ENCODE measurements around the gene AIFM2.
"Not testable (repeated sequence)": the region's sequence is repeated elsewhere in the genome, so short reads cannot be mapped to it uniquely, and the experiment has no call there.

Gene AIFM2

GRCh38 chr10:70145666-70146488 lies 13.3 kb upstream of the AIFM2 start:
- DNase-seq (ENCODE audit: low spot score), result peak; percentile 60

GRCh38 chr10:70145166-70145665 lies 12.6 kb upstream of the AIFM2 start:
- peak; percentile 7 for DNase-seq (ENCODE audit: low spot score)

DNA sequence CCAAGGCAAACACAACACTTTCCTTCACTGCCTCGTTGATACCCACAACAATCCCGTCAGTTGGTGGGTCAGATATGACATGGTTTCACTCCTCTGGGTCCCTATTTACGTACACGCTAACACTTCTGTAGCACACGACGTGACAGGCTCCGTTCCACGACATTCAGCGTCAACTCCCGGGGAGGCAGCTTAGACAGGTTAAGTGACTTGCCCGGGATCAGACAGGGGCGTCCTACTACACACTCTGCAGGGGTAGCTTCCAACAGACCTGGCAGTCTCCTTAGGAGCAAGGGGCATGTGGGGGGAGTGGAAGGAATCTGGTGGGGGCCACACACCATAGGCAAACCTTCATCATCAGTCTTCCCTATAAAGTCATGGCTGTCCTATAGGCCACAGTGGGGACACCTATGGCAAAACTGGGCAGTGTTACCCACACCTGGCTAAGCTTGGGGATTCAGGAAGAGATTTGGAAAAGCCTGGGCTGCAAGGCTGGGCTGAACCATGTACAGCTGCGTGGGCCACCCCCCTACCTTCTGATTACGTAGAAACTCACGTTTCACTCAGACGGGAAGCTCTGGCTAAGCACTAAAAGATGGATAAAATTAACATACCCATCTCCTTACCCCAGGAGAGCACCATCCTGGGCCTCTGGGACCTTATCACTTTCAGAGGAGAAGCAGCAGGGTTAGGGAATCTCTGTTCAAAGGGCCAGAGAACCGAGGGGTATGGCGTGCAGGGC lies 11.9 kb upstream of the AIFM2 start:
- no peak for DNase-seq (ENCODE audit: low spot score)

- DNase-seq (ENCODE audit: low spot score), result no peak
Measured at GRCh38 chr10:70142555-70142954, 9.9 kb upstream of the AIFM2 start.

DNA sequence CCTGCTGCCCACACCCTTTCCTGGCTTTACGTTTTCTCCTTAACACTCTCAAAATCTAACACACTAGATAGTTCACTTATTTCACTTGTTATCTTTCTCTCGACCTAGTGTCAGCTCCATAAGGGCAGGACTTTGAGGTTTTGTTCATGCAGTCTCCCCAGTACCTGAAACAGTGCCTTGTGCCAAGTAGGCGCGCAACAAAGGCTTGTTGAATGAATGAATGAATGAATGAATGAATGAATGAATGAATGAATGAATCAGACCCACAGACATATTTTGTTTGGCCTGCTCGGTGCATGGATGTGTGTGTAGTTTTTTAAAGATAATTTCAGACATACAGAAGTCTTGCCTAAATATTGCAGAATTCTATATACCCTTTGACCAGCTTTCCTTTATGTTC lies 7.7 kb upstream of the AIFM2 start:
- DNase-seq (ENCODE audit: low spot score), result no peak

DNA sequence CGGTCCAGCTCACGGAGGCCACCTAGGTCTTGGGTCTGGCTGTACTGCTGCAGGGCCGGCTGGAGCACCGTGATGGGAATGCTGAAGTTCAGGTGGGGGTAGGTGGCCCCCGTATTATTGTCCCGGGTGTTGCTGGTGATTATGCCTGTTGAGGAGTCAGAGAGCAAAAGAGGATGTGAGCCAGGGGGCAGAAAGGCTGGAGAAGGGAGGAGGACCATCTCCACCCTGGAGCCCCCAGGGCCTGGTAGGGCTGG lies 7.3 kb upstream of the AIFM2 start:
- DNase-seq (ENCODE audit: low spot score), result no peak

- no peak for DNase-seq (ENCODE audit: low spot score)
Measured at GRCh38 chr10:70139151-70139996, 6.7 kb upstream of the AIFM2 start.

DNA sequence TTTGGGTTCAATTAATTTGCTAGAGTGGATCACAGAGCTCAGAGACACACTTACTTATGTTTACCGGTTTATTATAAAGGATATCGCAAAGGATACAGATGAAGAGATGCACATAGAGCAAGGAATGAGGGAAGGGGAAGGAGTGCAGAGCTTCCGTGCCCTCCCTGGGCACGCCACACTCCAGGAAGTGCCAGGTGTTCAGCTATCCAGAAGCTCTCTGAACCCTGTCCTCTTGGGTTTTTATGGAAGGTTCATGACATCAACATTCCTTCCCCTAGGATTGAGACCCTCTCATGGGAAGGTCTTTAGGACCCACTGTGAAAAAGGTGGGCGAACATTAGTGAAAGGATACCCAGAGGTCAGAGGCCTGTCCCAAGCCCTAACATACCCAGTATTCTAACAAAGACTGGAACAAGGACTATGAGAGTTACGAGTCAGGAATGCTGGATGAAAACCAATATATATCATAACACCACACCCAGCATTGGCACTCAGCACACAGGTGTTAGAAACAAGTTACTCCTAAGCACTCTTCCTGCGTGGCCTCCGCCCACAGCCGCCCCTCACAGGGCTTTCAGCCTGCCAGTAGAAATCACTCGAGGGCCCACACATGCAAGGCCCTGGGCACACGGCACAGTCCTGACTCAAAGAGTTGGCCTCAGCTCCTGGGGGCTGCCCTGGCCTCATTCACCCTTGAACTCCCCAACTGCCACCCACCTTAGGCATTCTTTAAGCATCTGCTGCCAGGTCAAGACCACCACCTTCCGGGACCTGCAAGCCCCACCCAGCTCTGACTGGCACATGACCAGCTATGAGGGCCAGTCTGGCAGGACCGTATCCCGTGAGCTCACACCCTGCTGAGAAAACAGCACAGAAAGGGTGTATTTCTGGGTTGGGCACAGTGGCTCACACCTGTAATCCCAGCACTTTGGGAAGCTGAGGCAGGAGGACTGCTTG lies 5.6 kb upstream of the AIFM2 start:
- peak; percentile 77 for DNase-seq (ENCODE audit: low spot score)

GRCh38 chr10:70137135-70137534 lies 4.5 kb upstream of the AIFM2 start:
- DNase-seq (ENCODE audit: low spot score), result no peak

DNA sequence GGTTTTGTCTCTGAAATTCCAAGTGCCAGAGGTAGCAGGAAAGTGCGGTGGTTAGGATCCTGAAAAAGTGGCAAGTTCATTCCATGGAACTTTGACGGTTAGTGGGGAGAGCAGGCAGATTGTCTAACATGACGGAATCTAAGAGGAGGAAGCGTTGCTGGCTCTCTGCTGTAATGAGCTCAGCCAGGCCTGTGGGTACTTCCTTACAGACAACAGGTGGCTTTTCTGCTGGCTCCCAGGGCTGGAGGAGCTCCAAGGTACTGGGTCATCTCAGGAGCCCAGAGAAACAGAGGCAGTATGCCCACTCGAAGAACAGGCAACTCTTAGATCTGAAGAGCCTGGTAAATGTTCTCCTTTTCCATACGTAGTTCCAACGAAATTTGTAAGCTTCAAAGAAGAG lies 3.1 kb upstream of the AIFM2 start:
- DNase-seq (ENCODE audit: low spot score), result no peak

DNA sequence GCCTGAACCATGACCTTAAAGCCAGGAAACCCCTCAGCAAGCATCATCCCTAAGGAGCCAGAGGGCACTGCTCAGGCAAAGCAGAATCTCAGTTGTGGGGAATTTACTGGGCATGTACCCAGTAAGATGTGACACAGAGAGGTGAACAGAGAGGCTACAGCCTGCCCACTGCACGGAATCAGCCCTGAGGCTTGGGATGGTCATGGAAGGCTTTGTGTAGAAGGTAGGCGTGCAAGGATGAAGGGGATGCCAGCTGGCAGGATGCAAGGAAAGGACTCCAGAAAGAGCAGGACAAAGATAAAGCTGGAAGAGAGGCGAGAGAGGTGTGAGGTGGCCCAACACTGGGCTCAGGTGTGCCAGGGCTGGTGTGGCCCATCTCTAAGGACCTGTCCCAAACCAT lies 2.4 kb upstream of the AIFM2 start:
- DNase-seq (ENCODE audit: low spot score), result no peak

GRCh38 chr10:70131560-70131937 lies 1.1 kb downstream of the AIFM2 start:
- DNase-seq (ENCODE audit: low spot score), result no peak

- DNase-seq (ENCODE audit: low spot score), result peak; percentile 63
Measured at GRCh38 chr10:70130878-70131559, 1.6 kb downstream of the AIFM2 start.

DNA sequence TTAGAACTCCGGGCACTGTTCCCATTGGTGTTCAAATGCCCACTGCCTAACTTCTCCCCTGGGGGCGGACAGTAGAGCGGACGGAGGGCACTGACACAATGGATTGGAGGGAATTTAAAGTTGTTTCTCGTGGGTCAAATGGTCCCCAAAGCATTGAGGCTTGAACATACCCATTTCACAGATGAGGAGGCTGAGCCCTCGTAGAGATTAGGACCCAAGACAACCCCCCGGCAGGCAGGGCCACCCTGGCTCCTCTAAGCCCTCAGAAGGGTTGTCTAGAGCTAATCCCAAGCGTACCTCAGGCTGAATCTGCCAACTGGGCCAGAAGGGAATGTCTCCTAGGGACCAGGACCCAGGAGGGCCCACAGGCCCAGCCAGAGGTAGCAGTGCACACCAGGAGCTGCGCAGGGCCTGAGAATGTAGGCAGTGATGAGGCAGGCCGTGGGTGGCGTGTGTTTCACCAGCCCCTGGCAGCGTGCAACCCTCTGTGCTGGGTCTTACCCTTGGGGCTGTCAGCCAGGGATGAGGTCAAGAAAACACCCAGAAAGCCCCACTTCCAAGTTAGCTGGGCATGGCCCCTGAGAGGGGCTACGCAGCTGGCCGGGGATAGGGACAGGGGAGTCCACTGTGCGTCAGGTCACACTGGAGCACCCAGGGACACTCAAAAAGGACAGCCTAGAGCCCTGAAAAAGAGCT lies 5.8 kb downstream of the AIFM2 start:
- no peak for DNase-seq (ENCODE audit: low spot score)

GRCh38 chr10:70125918-70126552 lies 6.6 kb downstream of the AIFM2 start:
- DNase-seq (ENCODE audit: low spot score), result no peak

- no peak for DNase-seq (ENCODE audit: low spot score)
Measured at GRCh38 chr10:70124918-70125317, 7.7 kb downstream of the AIFM2 start.

GRCh38 chr10:70124415-70124814 lies 8.2 kb downstream of the AIFM2 start:
- DNase-seq (ENCODE audit: low spot score), result no peak

GRCh38 chr10:70123817-70124216 lies 8.8 kb downstream of the AIFM2 start:
- no peak for DNase-seq (ENCODE audit: low spot score)

DNA sequence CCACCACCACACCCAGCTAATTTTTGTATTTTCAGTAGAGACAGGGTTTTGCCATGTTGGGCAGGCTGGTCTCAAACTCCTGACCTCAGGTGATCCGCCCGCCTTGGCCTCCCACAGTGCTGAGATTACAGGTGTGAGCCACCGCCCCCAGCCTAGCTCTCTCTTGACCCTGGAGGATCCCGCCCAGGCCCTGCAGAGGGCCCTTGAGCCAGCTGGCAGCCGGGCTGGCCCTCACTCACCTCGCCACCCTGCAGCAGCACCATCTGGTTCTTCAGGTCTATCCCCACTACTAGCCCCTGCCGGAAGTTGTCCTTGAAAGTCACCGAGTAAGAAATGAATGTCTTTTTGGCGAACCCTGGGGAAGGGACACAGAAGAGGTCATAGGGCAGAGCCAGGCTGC lies 9.5 kb downstream of the AIFM2 start:
- not testable (repeated sequence) for DNase-seq (ENCODE audit: low spot score)

DNA sequence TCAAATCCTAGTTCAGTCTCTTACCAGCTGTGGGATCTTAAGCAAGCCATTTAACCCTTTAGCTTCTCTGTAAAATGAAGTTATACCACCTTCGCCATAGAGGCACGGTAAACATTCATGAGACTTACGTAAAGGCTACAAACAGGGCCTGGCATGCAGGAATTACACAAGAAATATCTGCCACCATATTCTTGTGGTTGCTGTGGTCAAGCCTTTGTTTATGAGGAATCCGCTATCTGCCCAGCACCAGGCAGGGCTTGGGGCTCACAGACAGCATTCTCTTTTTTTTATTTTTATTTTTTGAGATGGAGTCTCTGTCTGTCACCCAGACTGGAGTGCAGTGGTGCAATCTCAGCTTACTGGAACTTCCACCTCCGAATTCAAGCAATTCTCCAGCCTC lies 9.9 kb downstream of the AIFM2 start:
- DNase-seq (ENCODE audit: low spot score), result no peak
